HG03457 (cell line): ENCODE measurements around the gene SIPA1L2.

Experiments used
- ATAC-seq: cut with Tn5 transposase; IDR thresholded peaks from one replicate; pipeline ENCODE4 v1.9.1; 2021; ENCODE audit warnings: moderate number of reproducible peaks; ENCODE audit not compliant: unreplicated experiment

The SIPA1L2 gene

GRCh38 chr1:232630047-232630893, at the start of gene SIPA1L2:
Gene SIPA1L2, minus strand, starts transcription at chr1:232630133. Its CDS starts 114,794 bp downstream, at chr1:232515339.
- peak; percentile 97 for ATAC-seq

- no peak for ATAC-seq
Observed at GRCh38 chr1:232678185-232678886, 48.4 kb upstream of the SIPA1L2 start.

- no peak for ATAC-seq
Observed at GRCh38 chr1:232676307-232676706, 46.4 kb upstream of the SIPA1L2 start.

GRCh38 chr1:232675898-232676297, 46.0 kb upstream of the SIPA1L2 start:
- no peak for ATAC-seq

GRCh38 chr1:232675260-232675659, 45.3 kb upstream of the SIPA1L2 start:
- no peak for ATAC-seq

- ATAC-seq, result no peak
Observed at GRCh38 chr1:232673256-232673655, 43.3 kb upstream of the SIPA1L2 start.

- no peak for ATAC-seq
Observed at GRCh38 chr1:232669981-232670747, 40.2 kb upstream of the SIPA1L2 start.

GRCh38 chr1:232667778-232668165, 37.8 kb upstream of the SIPA1L2 start:
- ATAC-seq, result no peak

GRCh38 chr1:232667094-232667777, 37.3 kb upstream of the SIPA1L2 start:
- no peak for ATAC-seq

- ATAC-seq, result no peak
Observed at GRCh38 chr1:232664844-232665777, 35.2 kb upstream of the SIPA1L2 start.

- ATAC-seq, result no peak
Observed at GRCh38 chr1:232662910-232663309, 33.0 kb upstream of the SIPA1L2 start.

- ATAC-seq, result no peak
Observed at GRCh38 chr1:232658386-232658785, 28.5 kb upstream of the SIPA1L2 start.

GRCh38 chr1:232657426-232658005, 27.6 kb upstream of the SIPA1L2 start:
- ATAC-seq, result no peak

- no peak for ATAC-seq
Observed at GRCh38 chr1:232655746-232656085, 25.8 kb upstream of the SIPA1L2 start.

- peak; percentile 61 for ATAC-seq
Observed at GRCh38 chr1:232655028-232655745, 25.3 kb upstream of the SIPA1L2 start.

GRCh38 chr1:232653789-232654188, 23.9 kb upstream of the SIPA1L2 start:
- ATAC-seq, result no peak

- no peak for ATAC-seq
Observed at GRCh38 chr1:232650845-232651244, 20.9 kb upstream of the SIPA1L2 start.

GRCh38 chr1:232650418-232650817, 20.5 kb upstream of the SIPA1L2 start:
- ATAC-seq, result no peak

- no peak for ATAC-seq
Observed at GRCh38 chr1:232648316-232648715, 18.4 kb upstream of the SIPA1L2 start.
